Measurements from ENCODE around the gene NEK6. TPM values are rescaled to one million over a fixed set of nuclear protein-coding genes. Genes with fewer than 3 reads are reported as not detected.
A peak's percentile ranks its signal among the peaks of the same experiment; 100 is the strongest.

NEK6 gene
- total and polyA plus RNA-seq, 9 of the 15 experiments (the other 6 are each of a cell fraction or from before 2014, with no cell fraction given): 3.1 to 19.0 (median 8.4) TPM

DNA sequence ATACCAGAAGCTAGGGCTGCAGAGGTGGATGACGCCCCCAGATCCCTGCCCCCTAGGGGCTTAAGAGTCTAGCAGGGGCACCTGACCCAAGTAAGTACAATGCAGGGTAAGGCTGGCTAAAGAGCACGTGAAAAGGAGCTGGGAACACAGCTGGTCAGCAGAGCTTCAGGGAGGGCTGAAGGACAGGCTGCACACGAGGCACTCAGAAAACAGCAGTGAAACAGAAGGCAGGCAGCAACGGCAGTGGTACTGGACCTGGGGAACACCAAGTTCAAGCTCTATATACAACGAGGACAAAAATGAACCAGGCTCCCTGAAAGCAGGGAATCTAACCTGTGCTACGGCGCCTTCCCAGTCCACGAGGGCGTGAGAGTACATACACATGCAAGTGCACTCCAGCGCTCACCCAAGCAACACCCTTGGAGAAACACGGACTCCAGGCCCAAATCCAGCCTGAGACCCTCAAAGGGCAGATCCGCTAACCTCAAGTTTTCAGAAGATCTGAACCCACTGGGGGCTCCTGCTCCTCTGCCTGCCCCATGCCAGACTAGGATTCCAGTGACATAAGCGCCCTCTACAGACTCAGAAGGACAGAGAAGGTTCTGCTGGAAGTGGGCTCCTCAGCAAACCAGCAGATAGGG is 100.1 kb downstream of the NEK6 start (continued):
- no peak for TF ChIP-seq CCNT2 (IDR thresholded peaks at IDR 0.05; ENCODE audit: borderline replicate concordance, extremely low read depth, insufficient read length, low read depth, low read length)
- TF ChIP-seq, protein P1, sequence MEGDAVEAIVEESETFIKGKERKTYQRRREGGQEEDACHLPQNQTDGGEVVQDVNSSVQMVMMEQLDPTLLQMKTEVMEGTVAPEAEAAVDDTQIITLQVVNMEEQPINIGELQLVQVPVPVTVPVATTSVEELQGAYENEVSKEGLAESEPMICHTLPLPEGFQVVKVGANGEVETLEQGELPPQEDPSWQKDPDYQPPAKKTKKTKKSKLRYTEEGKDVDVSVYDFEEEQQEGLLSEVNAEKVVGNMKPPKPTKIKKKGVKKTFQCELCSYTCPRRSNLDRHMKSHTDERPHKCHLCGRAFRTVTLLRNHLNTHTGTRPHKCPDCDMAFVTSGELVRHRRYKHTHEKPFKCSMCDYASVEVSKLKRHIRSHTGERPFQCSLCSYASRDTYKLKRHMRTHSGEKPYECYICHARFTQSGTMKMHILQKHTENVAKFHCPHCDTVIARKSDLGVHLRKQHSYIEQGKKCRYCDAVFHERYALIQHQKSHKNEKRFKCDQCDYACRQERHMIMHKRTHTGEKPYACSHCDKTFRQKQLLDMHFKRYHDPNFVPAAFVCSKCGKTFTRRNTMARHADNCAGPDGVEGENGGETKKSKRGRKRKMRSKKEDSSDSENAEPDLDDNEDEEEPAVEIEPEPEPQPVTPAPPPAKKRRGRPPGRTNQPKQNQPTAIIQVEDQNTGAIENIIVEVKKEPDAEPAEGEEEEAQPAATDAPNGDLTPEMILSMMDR (IDR thresholded peaks at IDR 0.05 in 2 of 3, conservative IDR thresholded peaks at IDR 0.05 in 1 of 3; ENCODE audit: insufficient read depth in 2 of 3, low read depth in 1 of 3, low read length in 3 of 3): peak; percentile 31 to 46 (median 45); a peak in 5 of 6 replicates

DNA sequence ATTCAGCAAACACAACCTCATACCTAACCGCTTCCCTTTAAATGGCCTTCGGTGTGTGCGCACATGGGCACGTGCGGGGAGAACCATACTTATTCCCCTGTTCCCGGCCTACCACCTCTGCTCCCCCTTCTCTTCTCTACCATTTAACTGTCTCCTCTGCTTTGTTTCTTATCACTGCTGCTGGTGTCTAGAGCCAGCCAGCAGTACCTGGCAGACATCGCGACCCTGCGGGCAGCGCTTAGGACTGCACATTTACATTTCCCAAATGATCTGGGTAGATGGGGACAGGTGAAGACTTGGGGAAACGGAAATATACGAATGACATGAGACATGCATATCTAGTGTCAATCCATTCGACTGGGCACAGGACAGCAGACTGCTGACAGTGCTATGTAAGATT is 100.9 kb downstream of the NEK6 start:
- no peak for FAIRE-seq
- peaks cover 25% of the 10 kb centered on the region for H4K20me1 ChIP-seq (replicated peaks; ENCODE audit: control insufficient read depth, insufficient read depth, low read length)
- H3K36me3 ChIP-seq (ENCODE audit: control insufficient read depth, insufficient read depth, low read length): peaks cover 60% of the 10 kb centered on the region; the same call in 2 of the 3 replicates
- ChIA-PET CTCF (ENCODE audit: low intra/inter-chr PET ratio) (no interaction called here), POLR2A (no interaction called here)
- no TSS peak for BruUV-seq (replicated peaks)
- peaks cover 66% of the 10 kb centered on the region for H3K79me2 ChIP-seq (ENCODE audit: control insufficient read depth, insufficient read depth, low read length)
- DNase-seq (ENCODE audit: extremely low read depth in 1 of 4, low spot score in 3 of 4): no peak
- H3K9ac ChIP-seq (ENCODE audit: insufficient read depth in 1 of 2, low read depth in 2 of 2, low read length in 2 of 2): peak overlapping the region in 1 of 2 experiments; percentile 18; a peak in 1 of 4 replicates
- H3K9me1 ChIP-seq (ENCODE audit: control insufficient read depth, insufficient read depth, low read length): no peaks in the 10 kb centered on the region
- H3K9me3 ChIP-seq (replicated peaks; ENCODE audit: control insufficient read depth, insufficient read depth, low read depth, low read length): no peaks in the 10 kb centered on the region
- H3K4me3 ChIP-seq: no peak overlapping the region
- H3K27me3 ChIP-seq (ENCODE audit: control insufficient read depth in 2 of 2, insufficient read depth in 2 of 2, low read length in 2 of 2): no peaks in the 10 kb centered on the region
- no peak overlapping the region for H3K27ac ChIP-seq (ENCODE audit: extremely low read depth, low read depth, low read length)
- intact Hi-C loops (cut with micrococcal nuclease): no loop called here
- WGBS (ENCODE audit: insufficient coverage, low coverage, missing lambda C conversion rate): 85% methylated on average over 12 of the region's 13 CpGs
- no peak overlapping the region for H2AFZ ChIP-seq (ENCODE audit: low read depth, low read length)
- in situ Hi-C loops (cut with MboI): no loop called here
- H3K4me2 ChIP-seq (ENCODE audit: insufficient read depth, low read length): no peak overlapping the region
- H3K4me1 ChIP-seq (replicated peaks in 1 of 2; ENCODE audit: control insufficient read depth in 2 of 2, insufficient read depth in 2 of 2, low read length in 2 of 2): peaks cover 0 to 9% of the 10 kb centered on the region in 2 experiments; a peak in 2 of 5 replicates
- no peak for ATAC-seq
- TF ChIP-seq, protein P2, sequence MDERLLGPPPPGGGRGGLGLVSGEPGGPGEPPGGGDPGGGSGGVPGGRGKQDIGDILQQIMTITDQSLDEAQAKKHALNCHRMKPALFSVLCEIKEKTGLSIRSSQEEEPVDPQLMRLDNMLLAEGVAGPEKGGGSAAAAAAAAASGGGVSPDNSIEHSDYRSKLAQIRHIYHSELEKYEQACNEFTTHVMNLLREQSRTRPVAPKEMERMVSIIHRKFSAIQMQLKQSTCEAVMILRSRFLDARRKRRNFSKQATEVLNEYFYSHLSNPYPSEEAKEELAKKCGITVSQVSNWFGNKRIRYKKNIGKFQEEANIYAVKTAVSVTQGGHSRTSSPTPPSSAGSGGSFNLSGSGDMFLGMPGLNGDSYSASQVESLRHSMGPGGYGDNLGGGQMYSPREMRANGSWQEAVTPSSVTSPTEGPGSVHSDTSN (CRISPR knock-in tag; IDR thresholded peaks at IDR 0.05; ENCODE audit: low read depth): no peak
- TF ChIP-seq, protein P2 (tag; conservative IDR thresholded peaks at IDR 0.05; ENCODE audit: low read depth): no peak
- TF ChIP-seq SAFB (IDR thresholded peaks at IDR 0.05; ENCODE audit: borderline replicate concordance, low read depth, low read length): no peak
- TF ChIP-seq HEY1 (CRISPR knock-in tag; IDR thresholded peaks at IDR 0.05; ENCODE audit: borderline replicate concordance): no peak
- no peak for TF ChIP-seq TAF15 (IDR thresholded peaks at IDR 0.05; ENCODE audit: low read depth, low read length)
- no peak for TF ChIP-seq POLR2H (tag; IDR thresholded peaks at IDR 0.05; ENCODE audit: low read depth)
- no peak for TF ChIP-seq NFATC3 (IDR thresholded peaks at IDR 0.05)
- TF ChIP-seq ZNF274 (IDR thresholded peaks at IDR 0.05; ENCODE audit: borderline replicate concordance, low read depth, low read length): no peak
- TF ChIP-seq, protein P3, sequence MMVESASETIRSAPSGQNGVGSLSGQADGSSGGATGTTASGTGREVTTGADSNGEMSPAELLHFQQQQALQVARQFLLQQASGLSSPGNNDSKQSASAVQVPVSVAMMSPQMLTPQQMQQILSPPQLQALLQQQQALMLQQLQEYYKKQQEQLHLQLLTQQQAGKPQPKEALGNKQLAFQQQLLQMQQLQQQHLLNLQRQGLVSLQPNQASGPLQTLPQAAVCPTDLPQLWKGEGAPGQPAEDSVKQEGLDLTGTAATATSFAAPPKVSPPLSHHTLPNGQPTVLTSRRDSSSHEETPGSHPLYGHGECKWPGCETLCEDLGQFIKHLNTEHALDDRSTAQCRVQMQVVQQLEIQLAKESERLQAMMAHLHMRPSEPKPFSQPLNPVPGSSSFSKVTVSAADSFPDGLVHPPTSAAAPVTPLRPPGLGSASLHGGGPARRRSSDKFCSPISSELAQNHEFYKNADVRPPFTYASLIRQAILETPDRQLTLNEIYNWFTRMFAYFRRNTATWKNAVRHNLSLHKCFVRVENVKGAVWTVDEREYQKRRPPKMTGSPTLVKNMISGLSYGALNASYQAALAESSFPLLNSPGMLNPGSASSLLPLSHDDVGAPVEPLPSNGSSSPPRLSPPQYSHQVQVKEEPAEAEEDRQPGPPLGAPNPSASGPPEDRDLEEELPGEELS (CRISPR knock-in tag; IDR thresholded peaks at IDR 0.05; ENCODE audit: borderline replicate concordance): no peak

All from K562 (cell line).